Skin of body (tissue), 2 donors: ENCODE measurements around the gene HOXB7. TPM values are rescaled to one million over a fixed set of nuclear protein-coding genes. Genes with fewer than 3 reads are reported as not detected.

Source experiments
- DNase-seq: peaks from one replicate; lab custom pipeline; 2025; lab: John Stamatoyannopoulos, UW
- total RNA-seq: library from RNA; depleted of rRNA; stranded (reverse); fragments of >200 nt; gene quantifications from one replicate; pipeline ENCODE4 v1.2.3, GENCODE V29; 2014

Gene HOXB7
- 2.7 TPM for total RNA-seq

- DNase-seq: peak; percentile 53
Observed at GRCh38 chr17:48610282-48611211, at the start of gene HOXB7. TSS of gene HOXB7 (minus strand) at chr17:48611017. CDS start at chr17:48610918, 99 bp downstream.

GRCh38 chr17:48655913-48656312 lies 45.1 kb upstream of the HOXB7 start:
- DNase-seq: no peak

DNA sequence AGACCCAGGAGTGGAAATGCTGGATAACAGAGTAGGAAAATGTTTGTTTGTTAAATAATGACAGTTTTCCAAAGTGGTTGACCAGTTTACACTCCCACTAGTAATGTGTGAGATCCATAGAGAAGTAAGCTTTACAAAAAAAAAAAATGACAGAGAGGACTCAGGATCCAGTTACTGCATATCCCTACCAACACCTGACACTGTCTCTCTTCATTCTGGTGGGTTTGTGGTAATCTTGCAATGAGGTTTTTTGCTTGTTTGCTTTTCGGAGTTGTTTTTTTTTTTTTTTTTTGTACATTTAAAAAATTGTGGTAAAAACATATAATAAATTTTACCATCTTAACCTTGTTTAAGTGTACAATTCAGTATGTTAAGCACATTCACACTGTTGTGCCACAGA lies 38.9 kb upstream of the HOXB7 start:
- no peak for DNase-seq

- no peak for DNase-seq
Observed at GRCh38 chr17:48647963-48648245, 37.1 kb upstream of the HOXB7 start.

GRCh38 chr17:48647103-48647962 lies 36.5 kb upstream of the HOXB7 start:
- no peak for DNase-seq

GRCh38 chr17:48646183-48647102 lies 35.6 kb upstream of the HOXB7 start:
- no peak for DNase-seq

DNA sequence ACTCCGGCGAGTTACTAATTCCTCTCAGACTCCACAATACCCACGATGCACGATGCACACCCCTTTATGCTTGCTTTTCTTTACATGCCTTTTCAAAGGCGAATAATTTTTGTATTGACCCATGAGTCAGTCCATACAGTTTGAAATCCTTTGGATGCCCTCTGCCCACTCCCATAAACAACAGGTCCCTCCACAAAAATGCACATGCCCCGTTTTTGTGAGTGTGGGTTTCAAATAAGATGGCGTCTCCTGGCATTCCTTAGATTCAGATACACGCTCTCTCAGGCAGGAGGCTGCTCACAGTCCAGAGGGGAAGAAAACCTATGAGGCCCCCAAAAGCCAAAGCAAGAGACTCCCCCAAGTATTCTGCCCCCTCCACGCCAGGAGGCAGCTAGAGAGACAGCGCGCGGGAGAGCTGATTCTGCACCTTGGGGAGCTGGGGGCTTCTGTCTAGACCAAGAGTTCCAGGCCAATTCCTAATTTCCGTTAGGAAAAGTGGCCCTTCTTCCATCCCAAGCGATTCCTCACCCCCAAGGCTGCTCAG lies 34.9 kb upstream of the HOXB7 start:
- no peak for DNase-seq

GRCh38 chr17:48644910-48645557 lies 34.2 kb upstream of the HOXB7 start:
- no peak for DNase-seq

GRCh38 chr17:48644159-48644558 lies 33.3 kb upstream of the HOXB7 start:
- no peak for DNase-seq

DNA sequence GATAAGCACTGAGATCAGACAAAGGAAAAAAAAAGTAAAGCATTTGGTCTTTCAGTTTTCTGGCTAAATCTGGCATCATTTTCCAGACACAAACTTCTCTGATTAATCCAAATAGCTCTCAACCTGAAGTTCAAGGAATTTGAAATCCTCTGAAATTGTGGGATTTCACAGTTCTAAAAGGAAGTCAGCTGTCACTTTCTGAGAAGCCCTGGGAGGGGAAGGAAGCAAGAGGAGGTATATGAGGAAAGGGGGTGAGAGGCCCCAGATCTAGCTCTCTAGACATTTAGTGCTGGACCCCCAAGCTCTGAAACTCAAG lies 32.8 kb upstream of the HOXB7 start:
- no peak for DNase-seq

- DNase-seq: no peak
Observed at GRCh38 chr17:48642843-48643696, 32.3 kb upstream of the HOXB7 start.

GRCh38 chr17:48642059-48642842 lies 31.4 kb upstream of the HOXB7 start:
- no peak for DNase-seq

DNA sequence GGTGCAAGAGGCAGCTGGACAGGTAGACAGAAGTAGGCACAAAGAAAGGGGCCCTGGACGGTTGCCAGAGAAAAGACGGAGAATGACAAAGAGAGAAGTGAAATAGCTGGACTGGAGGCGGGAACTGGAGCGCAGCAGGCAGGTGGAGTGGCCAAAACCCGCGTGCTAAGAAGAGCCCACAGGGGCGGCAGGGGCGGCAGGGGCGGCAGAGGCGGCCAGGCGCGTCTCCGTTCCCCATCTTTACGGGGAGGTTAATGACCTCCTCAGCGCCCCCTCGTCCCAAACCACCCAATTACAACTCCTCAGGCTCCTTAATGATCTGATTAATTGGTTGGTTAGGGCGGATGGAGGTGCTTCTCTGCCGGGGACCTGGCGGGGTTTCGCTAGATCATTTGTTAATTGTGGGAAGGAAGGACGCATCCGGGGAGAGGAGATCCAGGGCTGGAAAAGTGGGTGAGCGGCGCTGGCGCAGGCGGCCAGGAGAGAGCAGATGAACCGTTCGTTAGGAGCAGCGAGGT lies 30.8 kb upstream of the HOXB7 start:
- no peak for DNase-seq

DNA sequence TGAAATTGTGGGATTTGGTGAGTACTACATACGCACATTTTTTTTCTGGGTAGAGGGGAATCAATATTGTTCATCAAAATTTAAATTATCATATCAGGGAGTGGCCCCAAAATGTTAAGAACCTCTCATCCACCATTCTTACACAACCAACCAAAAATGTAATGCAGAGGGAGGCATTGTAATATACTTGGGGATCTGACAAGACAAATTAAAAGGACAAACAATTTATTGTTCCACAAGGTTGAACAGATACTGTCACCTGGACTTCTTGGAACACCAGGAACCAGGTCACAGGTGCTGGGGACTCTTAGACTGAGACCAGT lies 30.0 kb upstream of the HOXB7 start:
- DNase-seq: no peak

DNA sequence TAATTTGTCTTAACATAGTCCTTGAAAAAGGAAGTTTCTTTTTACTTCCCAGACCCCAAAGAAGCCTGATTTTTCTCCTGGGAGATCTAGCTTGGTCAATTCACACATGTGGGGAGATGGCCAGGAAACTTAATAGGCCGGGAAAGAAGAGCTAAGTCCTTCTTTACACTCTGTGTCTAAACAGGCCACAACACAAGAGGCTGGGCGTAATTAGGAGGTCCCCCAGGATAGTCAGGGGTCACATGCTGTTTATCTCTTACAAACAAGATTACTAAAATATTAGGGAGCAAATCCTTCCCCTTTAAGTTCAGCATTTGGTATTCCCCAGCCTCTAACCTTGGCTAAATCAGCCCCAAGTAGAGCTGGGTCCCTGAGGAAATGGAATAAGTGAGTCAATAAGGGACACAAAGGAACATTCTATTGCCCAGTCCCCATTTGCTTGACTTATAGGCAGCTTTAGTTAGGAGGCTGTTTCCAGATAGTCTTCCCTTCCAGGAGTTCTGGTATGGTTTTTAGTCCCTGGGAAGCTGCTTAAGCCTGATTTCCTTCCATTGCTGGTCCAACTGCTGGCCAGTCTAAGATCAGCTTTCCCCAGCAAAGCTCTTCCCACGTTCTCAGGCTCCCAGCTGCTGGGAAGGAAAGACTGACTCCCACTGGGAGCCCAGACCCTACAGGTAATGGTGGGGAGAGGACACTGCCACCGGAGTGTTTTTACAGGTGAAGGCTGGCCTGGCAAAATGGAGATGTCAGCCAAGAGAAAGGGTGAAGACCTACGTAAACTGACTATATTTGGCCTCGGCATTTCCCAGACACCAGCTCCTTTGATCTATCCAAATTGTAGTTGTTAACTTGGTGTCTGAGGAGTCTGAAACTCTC lies 29.4 kb upstream of the HOXB7 start:
- no peak for DNase-seq

DNA sequence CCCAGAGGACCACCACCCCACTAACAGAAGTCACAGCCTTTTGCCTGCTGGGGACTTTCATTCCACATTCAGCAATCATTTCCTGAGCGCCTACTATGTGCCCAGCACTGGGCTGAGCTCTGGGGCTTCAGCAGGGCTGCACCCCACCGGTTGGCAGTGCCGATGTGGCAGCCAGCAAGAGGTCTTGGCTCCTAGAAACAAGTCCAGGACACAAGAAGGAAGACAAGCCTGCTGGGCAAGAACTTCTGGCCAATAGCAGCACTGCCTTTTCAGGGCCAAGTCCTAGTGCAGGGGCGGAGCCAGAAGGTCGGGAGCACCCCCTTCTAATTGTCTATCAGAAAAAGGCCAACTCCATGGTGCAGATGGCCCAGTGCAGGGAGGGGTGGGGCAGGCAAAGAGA lies 28.3 kb upstream of the HOXB7 start:
- DNase-seq: no peak

DNA sequence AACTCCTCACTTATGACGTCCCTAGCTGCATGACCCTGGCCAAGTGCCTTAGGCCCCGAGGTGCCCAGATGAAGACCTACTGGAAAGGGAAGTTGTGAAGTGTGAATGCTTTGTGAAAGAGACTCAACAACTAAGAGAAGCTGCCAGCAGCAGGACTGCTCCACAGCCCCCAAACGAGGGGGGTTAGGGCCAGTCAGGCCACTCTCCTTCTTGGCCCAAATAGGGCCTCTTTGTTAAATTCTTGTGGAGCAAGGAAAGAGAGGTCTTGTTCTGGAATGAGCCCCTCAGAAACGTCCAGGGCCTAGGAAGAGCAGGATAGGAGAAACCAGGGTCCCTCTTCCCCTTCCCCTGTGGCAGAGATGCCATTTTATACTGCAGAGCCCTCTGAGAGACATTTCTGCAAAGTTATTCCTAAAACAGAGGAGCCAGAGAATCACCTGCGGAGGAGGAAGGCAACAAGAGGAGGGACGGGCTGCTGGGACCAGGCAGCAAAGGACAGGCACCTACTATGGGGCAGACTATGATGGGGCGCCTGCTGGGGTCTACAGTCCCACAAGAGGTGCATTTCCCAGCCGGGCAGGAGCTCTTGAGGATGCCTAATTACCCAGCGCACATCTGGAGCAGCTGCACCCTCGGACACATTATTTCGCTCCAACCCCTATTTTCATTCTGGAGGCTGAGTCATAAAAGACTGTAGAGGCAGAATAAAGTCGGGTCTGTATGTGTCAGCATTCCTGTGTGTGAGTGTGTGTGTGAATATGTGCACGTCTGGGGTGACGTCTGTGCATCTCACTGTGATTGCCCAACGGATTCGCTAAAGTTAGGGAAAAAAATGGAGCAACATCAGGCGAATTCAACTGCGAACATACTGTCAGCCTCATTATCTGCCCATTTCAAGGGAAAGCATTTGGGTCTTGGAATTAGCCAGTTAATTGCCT lies 26.8 kb upstream of the HOXB7 start:
- DNase-seq: no peak
